LNCaP clone FGC (cell line): ENCODE results near the gene EML1.

Experiments used
- DNase-seq: peaks from one replicate; pipeline ENCODE4 v3.0.0-alpha.2; 2011; ENCODE audit warnings: low read depth
- H3K4me3 ChIP-seq: 2 replicates; pipeline ENCODE4 v1.5.1; 2011; ENCODE audit warnings: mild to moderate bottlenecking, low read depth, low read length, control low read depth
- CTCF ChIP-seq: IDR thresholded peaks from 2 replicates; pipeline ENCODE4 v1.5.1; 2012; ENCODE audit warnings: mild to moderate bottlenecking; ENCODE audit not compliant: control insufficient read depth, insufficient read depth; ENCODE audit errors: extremely low read depth

The EML1 gene

GRCh38 chr14:99781853-99782610, 11.2 kb upstream of the EML1 start:
- H3K4me3 ChIP-seq: no peak overlapping the region
- DNase-seq: no peak
- no peak for TF ChIP-seq CTCF

- TF ChIP-seq CTCF: no peak
- DNase-seq: no peak
Observed at GRCh38 chr14:99784508-99784907, 8.7 kb upstream of the EML1 start.

GRCh38 chr14:99785426-99785825, 7.8 kb upstream of the EML1 start:
- no peak for TF ChIP-seq CTCF
- DNase-seq: no peak
- H3K4me3 ChIP-seq: no peak overlapping the region

More at GRCh38 chr14:99784508-99784907, 8.7 kb upstream of the EML1 start:
- no peak overlapping the region for H3K4me3 ChIP-seq

- no peak for TF ChIP-seq CTCF
- no peak overlapping the region for H3K4me3 ChIP-seq
- DNase-seq: no peak
Observed at GRCh38 chr14:99786511-99786989, 6.7 kb upstream of the EML1 start.

- TF ChIP-seq CTCF: no peak
- no peak for DNase-seq
- no peak overlapping the region for H3K4me3 ChIP-seq
Observed at GRCh38 chr14:99788713-99789112, 4.5 kb upstream of the EML1 start.

GRCh38 chr14:99789581-99789980, 3.6 kb upstream of the EML1 start:
- DNase-seq: no peak
- TF ChIP-seq CTCF: no peak
- no peak overlapping the region for H3K4me3 ChIP-seq

GRCh38 chr14:99790201-99790977, 2.8 kb upstream of the EML1 start:
- no peak overlapping the region for H3K4me3 ChIP-seq
- TF ChIP-seq CTCF: no peak
- DNase-seq: no peak
